GM21515 (cell line): ENCODE results near the gene AP1AR.
A peak's percentile ranks its signal among the peaks of the same experiment; 100 is the strongest.

Experiments
- ATAC-seq: cut with Tn5 transposase; IDR thresholded peaks from one replicate; pipeline ENCODE4 v1.9.1; 2021; ENCODE audit not compliant: unreplicated experiment

AP1AR gene

DNA sequence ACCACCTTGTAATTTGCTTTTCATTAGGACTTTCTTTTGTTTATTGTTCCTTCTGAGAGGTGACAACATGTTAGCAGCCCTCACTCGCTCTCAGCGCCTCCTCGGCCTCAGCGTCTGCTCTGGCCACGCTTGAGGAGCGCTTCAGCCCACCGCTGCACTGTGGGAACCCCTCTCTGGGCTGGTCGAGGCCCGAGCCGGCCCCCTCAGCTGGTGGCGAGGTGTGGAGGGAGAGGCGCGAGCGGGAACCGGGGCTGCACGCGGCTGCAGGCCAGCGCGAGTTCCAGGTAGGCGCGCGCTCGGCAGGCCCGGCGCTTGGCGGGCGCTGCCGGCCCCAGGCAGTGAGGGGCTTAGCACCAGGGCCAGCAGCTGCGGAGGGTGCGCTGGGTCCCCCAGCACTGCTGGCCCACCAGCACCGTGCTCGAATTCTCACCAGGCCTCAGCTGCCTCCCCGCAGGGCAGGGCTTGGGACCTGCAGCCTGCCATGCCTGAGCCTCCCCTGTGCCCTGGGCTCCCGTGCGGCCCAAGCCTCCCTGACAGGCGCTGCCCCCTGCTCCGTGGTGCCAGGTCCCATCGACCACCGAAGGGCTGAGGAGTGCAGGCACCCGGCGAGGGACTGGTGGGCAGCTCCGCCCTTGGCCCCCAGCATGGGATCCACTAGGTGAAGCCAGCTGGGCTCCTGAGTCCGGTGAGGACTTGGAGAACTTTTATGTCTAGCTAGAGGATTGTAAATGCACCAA, 9.2 kb upstream of the AP1AR start:
- ATAC-seq: no peak

DNA sequence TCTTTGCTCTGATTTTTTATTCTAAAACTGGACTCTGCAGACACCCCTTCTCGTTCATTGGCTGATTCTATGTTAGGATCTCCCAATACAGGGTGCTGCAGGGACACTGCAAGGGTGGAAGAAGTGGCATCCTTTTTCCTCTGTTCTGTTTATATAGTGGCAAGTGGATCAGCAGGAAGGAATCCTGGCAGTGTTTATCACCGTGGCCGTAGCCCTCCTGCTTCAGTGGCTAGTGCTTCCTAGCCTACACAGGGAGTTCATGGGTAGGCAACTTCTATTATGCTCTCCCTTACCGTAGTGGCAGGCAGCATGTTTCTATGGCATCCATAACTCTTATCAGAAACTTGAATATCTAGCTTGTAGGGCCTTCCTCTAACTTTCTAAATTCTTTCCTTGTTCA, 6.4 kb upstream of the AP1AR start:
- no peak for ATAC-seq

DNA sequence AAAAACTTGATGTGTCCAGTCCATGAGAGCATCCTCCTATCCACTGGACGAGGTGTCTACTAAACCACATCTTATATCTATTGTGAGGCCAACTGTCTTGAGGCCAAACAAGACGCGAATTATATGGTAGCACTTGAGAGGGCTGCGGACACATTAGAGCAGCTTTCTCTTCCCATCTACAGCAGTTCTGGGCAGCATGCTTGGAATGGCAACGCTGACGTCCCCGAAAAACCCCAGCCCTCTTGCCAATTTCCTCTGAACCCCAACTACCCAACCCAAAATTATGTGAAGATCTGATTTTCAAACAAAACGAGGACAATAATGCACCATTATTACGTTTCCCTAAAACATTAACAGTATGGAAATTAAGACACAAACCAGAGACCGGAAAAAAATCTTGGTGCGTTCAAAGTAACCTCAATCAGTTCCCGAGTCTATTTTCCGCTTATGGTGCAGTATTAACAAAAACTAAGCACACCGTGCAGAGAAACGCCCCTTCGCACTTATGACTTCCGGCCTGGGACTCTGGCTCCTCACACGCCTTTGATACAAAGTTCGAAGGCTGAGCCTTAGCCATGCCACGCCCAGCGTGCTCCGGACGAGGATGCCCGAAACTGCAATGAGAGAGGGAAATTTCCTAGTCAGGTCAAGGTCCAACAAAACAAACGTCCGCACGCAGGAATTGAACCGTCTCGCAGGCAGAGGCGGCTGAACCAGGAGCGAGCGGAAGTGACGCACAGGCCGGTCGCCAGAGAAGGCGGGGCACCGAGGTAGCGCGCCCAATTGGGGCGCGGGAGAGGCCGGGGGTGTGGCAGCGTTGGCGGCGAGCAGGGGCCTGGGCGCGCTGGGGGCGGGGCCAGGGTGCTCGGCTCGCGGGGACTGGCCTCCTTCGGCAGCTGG, 458 bp upstream of the AP1AR start:
- peak; percentile 82 for ATAC-seq

DNA sequence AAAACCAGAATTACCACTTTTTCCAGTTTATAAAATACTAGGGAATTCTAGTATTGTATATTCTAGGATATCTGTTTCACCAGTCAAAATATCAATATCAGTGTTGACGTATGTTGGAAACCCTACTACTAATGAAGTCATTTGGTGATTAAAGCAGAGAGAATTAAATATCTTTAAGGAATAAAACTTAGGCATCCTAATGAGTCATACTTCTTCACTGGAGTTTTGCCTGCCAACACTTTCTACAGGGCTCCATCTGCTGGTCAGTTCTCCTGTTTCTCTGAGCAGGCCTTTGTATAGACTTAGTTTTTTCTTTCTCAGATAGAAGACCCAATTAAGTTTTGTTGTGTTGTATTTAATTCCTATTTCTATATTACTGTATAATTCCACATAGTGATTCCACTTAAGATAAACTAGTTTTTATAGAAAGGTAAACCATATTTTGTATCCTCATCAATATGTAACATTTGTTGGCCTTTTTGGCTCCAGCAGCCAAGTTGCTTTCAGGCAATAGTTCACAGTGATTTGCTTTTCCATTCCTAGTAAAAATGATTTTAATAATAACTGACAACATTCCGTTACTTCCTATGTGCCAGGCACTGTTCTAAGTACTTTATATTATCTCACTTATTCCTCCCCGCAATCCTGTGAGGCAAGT, 3.5 kb downstream of the AP1AR start:
- ATAC-seq: no peak

DNA sequence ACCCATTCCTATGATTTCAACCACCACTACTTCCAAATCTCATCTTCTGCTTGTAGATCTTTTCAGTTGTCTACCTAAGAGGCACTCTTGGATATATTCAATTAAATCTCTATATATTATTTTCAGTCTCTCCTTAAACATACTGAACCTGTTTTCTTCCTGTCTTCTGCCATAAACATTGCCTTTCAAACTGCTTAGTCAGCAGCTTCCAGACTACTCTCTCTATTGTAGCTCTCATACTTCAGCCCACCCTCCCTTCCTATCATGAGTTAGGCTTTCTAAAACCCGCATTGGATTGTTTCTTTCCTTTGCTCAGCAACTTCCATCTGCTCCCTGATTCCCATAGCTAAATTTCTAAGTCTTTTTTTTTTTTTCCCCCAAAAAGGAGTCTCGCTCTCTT, 4.5 kb downstream of the AP1AR start:
- ATAC-seq: no peak

DNA sequence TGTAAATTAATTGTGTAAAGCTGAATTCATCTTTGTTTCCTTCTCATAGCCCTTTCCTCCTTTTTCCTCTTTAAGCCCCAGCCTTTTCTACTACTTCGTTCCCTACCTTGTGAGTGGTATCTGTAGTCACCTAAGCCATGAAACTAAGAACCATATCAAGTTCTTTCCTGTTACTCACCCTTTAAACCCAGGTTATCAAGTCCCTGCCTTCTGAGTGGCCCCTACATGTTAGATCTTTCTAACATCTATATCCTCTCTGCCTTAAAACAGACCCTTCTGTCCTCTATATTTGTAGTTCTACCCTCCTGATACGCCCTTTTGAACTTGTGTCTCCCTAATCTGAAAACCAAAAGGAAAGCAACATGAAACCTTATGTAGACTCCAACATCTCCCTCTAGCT, 7.2 kb downstream of the AP1AR start:
- no peak for ATAC-seq

DNA sequence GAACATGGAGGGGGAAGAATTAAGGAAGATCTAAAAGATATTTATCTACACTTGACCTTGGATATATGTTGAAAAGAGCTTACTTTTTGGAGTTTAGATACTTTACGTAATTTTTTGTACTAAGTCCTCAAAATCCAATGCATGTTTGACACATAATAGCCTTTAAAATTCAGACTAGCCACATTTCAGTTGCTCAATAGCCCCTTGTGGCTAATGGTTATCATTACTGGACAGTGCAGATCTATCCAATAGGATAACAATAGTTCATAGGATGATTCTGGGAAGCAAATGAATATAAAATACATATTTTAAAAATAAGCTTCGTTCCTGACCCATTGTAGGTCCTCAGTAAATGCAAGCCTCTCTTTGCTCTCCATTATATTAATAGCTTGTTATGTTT, 13.8 kb downstream of the AP1AR start:
- ATAC-seq: no peak

DNA sequence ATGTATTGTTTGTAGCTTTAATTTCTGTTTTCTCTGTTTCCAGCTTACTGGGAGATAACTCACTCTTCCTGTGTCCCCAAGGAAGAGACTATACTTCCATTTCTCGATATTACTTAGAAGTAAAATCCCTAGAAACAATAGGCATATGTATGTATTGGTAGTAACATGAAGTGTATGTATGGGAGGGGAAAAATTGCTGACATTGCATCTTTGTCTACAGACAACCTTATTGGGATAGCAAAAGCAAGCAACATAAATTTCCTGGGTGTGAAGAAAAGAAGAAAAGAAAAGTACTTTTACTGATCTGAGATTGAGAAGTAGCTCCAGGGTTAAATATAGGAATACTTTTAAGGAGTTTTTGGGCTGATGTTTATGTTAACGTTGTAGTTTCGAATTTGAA, 15.4 kb downstream of the AP1AR start:
- no peak for ATAC-seq

DNA sequence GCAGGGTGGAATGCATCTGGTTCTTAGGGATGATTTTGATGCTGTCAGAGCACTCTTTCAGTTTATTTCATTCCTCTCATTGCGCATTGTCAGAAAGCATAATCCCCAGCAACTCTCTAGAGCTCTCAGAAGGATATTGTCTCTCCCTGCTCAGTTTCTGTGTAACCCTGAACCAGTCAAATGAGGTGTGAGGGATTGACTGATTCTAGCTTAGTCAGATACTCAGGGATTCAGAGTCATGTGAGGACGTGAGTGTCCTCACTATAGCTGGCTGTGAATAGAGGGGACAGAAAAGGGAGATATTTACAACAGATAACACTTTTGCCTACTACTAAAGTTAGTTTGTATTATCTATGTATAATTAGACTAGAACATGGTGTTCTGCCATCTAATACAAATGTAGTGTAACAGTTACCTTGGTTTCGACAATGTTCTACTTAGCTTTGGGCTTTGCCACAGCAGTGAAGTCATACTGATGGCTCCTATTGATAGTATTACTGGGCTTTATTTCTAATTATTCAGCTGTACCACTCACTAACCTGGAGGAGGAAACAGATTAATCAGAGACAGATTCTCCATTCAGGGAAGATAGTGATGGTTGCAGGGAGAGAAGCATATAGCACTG, 19.5 kb downstream of the AP1AR start:
- ATAC-seq: no peak

DNA sequence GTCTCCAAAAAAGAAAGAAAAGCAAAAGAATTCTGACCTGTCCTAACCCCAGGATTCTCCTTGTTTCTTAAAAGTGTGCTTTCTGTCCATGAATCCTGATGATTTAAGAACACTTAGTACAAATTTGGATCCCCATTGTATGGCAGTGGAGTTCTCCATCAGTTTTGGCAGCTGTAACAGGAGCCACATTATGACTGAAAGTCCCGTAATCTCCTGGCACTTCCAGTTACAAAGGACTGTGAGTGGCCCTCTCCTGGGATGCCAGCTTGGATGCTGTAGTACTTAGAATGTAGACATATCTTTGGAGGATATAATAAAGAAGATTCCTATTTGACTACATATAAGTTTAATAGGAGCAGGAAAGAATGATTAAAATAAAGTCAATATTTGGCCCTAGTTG, 20.6 kb downstream of the AP1AR start:
- ATAC-seq: no peak

DNA sequence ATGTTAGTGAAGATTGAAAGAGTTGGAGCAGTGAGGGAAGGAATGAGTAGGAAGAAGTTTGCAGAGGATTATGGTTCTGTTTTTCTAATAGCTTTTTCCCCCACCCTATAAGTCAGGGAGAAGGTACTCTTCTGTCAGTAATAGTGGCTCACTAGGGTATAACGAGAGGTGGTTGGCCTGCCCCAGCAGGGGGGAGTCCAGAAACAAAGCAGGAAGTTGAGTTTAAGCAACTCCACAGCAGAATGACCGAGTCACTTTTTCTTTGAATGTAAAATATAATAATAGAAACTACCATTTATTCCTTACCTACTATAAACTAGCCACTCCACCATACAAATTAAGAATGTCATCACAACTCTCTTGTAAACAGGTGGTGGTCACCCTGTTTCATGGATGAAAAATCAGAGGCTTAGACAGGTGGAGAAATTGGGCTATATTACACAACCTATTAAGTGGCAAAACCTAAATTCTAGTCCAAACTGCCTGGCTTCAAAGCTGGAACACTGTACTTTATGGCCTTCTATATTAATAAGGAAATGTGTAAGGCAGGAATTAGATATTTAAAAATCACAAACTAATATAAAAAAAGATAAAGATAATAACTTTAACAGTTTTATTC, 21.9 kb downstream of the AP1AR start:
- peak; percentile 72 for ATAC-seq

DNA sequence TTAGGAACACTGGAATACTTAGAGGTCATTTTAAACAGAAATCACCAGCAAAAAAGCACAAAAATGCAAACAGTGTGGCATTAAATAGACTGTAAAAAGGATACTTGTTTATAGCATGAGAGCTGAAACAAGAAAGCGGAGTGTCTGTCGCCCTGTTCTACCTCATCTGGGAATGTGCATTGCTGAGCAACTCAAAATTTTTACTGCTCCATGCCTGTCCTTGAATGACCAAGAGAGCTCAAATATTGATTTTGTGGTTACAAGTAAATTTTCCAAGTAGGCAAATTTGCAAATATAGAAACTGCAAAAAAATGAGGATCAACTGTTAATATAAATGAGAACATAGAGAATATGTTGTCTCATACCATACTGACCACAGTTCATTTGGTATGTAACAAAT, 25.5 kb downstream of the AP1AR start:
- ATAC-seq: no peak

DNA sequence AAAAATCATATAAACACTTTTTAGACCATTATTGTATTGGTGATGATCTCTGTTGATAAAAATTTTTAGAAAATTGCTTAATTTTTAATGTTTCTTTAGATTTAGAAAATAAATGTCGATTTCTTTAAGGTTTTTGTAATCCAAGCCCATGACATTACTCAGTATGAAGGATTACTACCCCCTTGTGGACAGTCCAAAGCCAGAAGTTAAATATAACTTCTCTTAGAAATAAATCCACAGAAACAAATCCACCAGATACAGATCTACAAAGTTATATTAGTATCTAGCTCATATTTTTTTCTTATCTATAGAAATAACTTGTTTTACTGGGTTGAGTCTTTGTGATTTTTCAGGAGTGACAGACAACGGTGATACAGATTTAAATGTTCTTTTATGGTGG, 35.2 kb downstream of the AP1AR start:
- no peak for ATAC-seq

DNA sequence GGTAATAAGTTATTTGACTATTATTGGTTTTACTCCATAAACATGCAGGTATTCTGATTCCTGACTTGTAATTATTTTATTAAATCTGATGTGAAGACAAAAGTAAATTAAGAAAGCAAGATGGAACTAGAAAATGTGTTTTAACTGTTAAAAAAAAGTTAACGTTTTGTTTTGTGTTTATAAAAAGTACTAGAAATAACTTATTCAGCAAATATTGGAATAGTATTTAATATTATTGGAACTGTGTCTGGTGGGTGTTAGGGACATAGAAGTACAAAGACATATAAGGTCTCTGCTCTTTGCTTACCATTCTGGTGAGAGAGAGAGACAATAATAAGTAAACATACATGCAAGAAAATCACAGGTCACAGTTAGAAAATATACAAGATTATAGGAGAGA, 38.5 kb downstream of the AP1AR start:
- ATAC-seq: no peak

DNA sequence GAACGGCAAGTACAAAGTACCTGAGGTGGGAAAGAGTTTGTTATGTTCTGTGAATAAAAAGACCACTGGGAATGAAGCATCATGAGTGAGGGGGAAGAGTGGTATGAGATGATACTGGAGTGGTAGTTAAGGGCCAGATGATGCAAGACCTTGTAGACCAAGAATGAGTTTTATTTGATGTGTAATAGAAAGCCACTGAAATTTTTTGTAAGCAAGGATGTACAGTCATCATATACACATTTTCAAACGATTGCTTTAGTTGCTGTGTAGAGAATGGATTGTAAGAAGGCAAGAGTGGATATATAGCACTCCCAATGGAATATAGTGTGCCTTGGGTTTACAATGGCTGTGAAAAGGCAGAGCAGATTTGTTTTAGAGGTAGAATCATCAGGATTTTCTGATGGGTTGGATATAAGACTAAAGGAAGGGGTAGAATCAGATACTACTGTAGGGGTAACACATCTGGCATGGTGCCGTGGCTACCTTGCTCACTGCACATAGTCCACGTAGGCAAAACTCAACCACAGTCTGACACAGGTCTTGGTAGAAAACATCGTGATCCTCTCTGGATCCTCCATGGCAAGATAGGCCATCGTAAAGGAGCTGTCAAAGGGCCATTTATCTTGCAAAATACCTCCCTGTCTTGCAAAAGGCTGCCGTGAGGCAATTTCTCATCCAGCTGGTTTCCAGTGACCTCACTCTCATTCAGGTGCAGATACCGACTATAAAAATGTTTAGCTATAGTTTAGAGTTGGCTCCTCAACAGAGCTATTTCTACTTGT, 39.2 kb downstream of the AP1AR start:
- ATAC-seq: no peak

DNA sequence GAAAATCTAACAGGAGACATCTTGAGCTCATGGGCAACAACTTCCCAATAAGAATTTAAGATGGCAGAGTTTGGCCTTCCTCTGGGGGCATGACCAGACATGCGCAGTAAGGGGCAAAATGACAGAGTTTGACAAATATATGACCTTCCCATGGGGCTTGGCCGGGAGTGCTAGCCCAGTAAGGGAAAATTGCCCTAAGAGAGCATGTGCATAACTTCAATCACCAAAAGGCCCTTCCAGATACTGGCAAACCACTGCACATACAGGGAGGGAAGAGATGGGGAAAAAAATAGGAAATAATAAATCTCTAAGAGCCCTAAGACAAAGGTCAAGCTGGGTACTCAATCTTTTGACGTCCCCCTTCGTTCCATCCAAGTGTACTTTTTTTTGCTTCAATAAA, 40.7 kb downstream of the AP1AR start:
- no peak for ATAC-seq

DNA sequence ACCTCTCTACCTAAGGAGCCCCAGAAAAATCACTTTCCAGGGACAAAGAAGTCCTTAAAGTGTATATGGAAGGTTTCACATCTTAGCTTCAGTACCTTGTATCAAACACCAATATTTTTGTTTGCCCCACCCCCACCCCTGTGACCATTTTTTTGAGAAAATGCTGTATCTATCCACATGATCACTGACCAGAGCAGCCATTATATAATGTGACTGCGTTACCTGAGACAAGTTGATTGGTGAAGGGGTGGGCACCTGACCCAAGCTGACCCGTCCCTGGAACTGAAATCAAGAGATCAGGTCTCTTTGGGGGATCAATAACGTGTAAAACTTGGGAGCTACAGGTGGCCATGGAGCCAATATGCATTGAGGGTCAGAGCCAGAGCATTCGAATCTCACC, 43.4 kb downstream of the AP1AR start:
- ATAC-seq: no peak

DNA sequence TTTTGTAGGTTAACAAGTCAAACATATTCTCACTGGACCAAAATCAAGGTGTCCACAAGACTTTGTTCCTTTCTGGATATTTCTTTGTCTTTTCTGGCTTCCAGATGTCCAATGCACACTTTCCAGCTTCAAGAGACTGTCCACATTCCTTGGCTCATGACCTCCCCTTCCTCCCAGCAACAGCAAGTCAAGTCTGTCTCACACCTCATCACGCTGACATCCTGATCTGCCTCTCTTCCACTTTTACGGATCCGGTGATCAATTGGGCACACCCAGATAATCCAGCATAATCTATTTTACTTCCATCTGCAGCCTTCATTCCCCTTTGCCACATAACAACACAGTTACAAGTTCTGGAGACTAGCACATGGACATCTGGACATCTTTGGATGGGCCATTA, 44.5 kb downstream of the AP1AR start:
- no peak for ATAC-seq

DNA sequence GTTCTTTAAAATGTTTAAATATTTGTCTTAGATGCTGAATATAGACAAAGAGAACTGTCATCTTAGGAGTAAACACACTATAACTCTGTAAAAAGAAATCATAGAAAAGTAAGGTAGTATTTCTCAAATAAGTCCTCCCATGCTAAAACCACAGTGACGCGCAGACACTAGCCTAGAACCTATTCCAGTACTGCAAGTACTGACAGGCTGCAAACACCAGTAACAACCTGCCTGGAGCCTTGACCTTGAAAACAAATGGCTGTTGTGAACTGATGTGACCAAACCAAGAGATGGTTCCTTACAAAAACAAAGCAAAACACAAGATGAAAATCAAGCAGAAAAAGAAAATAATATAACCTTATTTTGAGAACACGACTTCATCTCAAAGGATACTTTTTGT, 45.6 kb downstream of the AP1AR start:
- ATAC-seq: no peak

DNA sequence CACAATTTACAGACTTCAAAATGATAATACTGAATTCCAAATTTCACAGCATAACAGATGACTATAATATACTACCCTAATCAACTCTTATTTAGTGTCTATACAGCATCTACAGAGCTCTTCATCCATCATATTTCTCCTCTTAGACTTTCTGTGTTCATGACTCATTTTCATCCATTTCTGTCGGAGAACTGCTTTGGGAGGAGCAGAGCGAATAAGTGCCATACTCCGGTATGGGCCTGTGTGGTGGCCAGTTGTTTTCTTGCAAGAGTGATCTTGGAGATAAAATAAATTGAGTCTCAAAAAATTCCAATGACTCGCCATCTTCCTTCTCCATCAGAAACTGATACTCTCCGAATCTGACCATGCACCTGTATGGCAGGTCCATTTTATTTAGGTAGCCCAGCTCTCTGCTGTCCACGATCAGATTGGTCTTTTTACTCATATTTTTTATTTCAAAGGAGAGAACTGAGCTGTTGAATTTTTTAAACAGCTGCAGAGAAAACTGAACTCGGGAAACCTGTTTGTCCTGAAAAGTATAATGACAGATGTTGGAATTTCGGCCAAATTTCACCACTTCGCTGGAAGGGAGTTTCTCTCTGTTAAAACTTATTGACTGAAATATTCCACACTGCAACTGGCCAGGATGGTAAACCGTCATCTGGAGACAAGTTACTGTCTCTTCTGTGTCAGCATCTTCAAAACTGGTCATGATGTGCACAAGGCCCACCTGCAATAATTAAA, 46.3 kb downstream of the AP1AR start:
- no peak for ATAC-seq
